CD4-positive, alpha-beta T cell treated with Interleukin-6 for 4 hours (primary cell): ENCODE data around the gene DLG4.

Experiments
- DNase-seq: peaks from one replicate; pipeline ENCODE4 v3.0.0-alpha.2; 2020; ENCODE audit warnings: mixed read lengths

The DLG4 gene

DNA sequence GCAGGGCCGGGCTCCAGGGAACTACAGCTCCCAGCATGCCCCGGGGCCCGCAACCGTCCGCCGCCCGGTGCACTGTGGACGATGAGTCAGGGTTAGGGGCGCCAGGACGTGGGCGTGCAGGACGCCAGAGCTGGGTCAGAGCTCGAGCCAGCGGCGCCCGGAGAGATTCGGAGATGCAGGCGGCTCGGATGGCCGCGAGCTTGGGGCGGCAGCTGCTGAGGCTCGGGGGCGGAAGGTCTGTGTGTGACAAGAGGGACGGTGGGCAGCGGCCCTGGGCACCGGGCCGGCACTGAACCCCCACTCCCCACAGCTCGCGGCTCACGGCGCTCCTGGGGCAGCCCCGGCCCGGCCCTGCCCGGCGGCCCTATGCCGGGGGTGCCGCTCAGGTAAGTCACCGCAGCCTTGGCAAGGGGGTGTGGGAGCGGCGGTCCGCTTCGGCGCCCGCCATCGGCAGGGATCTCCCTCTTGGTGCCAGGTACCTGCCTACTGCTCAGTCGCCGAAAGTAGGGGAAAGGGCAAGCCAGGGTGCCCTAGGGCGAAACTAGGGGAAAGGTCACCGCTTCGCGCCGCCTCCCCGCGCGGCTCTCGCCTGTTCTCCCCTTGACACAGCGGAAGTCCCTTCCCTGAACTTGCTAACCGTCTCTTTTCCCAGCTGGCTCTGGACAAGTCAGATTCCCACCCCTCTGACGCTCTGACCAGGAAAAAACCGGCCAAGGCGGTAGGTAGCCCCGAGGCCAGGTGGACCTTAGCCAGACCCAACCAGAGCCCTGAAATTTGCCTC lies at the start of gene DLG4, which contains the start of gene ACADVL:
DLG4 (minus strand) TSS at position 25 of the 781 bp plus-strand sequence.
ACADVL (plus strand) TSS at position 127 of the 781 bp plus-strand sequence; CDS start at position 174, 47 bp downstream.
- peak; percentile 85 for DNase-seq

DNA sequence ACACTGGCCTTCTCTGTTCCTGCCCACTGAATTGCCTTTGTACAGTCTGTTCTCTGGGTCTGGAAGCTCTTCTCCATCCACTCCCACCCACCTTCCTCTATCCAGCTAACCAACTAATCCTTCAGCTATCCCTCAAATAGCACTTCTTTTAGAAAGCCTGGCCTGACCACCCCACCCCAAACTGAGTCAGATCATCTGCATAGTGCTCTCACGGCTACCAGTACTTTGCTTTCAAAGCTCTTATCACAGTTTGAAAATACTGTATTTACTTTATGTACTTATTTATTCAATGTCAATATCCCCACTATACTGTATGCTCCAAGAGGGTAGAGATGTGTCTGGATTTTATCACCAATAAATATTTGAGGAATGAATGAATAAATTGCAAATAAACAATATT lies 47.1 kb upstream of the DLG4 start:
- DNase-seq, result no peak

GRCh38 chr17:7263801-7264078 lies 44.1 kb upstream of the DLG4 start:
- no peak for DNase-seq

DNA sequence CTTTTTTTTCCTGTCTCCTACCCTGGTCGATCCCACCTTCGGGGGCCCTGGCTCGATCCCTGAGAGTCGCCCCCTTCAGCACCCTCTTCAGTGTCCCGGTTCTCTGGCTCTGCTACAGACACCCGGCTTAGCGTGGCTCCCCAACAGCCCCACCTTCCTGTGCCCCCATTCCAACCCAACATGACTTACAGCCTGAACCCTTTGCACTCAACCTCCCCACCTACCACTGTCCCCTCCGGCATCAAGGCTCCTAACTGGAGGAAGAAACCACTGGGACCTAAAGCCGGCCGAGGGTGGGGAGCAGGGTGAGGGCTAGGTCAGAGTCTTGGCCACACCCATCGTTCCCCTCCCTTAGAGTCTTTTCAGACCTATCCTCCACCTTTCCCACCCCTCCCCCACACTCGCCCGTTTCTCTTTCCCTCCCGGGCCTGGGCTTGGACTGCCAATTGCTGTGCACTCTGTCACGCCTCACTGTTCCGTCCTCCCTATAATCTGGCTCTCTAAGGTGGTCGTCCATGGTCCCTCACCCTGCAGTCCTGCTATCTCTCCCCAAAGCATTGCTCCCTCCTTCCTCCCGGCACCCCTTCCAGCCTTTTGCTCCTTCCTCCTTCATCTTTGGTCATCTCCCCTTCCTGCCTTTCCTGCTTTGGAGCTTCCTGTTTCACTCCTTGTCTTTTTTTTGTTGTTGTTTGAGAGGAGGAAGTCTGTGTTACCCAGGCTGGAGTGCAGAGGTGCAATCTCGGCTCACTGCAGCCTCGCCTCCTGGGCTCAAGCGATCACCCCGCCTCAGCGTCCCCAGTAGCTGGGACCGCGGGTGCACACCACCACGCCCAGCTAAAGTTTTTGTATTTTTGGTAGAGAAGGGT lies 43.5 kb upstream of the DLG4 start:
- DNase-seq, result peak; percentile 23

GRCh38 chr17:7262192-7262934 lies 42.7 kb upstream of the DLG4 start, which contains the start of gene CLDN7:
TSS of gene CLDN7 (minus strand) at chr17:7262478. CDS start at chr17:7262043, 435 bp downstream.
- peak; percentile 24 for DNase-seq

DNA sequence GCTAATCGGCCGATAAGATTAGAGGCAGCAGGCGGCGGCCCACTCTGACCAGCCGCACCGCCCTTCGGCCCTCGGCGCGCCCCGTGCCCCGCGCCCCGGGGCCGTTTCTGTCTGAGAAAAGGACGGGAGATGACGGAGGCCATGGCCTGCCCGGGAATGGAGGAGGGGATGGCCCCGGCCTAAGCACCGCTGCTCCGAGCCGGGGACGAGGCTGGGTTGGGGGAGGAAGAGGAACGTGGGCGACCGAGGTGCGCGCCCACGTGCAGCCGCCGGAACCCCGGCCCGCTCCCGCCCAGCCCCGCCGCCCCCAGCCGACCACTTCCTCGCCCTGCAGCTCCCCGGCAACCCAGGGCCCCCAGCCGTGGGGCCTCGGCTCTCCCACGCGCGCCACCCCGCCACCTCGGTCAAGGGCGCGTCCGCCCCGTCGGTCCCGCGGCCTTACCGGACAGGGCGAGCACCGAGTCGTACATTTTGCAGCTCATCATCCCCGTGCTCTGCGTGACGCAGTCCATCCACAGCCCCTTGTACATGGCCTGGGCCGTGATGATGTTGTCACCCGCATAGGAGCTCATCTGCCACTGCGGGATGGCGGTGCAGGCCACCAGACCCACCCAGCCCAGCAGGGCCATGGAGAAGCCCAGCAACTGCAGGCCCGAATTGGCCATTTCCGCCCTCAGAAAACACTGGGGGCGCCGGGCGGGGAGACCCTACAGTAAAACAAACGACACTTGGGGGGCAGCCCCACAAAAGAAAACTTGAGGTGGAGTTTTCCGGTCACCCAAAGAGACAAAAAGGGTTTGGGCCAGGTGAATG lies 41.9 kb upstream of the DLG4 start:
- DNase-seq, result peak; percentile 50

DNA sequence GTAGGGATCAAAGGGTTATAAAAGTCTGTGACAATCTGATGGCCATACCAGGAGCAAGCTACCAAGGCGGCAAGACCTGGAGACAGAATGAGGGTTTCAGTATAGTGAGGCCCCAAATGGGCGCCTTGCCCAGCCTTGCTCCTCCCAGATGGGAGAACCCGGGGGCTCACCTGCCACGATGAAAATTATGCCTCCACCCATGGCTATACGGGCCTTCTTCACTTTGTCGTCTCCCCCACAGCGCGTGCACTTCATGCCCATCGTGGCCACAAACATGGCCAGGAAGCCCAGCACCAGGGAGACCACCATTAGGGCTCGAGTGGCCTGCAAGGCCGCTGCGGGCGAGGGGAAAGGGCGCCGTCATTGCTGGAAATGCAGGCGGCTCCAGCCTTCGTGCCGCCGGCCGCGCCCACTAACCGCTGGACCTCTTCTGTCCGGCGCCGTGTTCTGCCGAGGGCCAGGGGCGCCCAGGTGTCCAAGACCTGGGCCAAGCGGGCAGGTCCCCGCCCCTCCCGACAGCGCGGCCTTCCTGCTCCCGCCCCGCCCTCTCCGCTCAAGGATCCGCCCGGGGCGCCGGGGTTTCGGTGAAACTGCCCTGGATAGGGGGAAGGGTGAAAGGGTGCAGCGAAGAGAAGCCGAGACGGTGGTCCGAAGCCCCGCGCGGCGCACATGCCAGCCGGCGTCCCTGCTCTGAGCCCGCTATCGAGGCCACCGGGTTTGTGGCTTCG lies 41.2 kb upstream of the DLG4 start:
- DNase-seq, result peak; percentile 56

- DNase-seq, result no peak
Measured at GRCh38 chr17:7260151-7260550, 40.5 kb upstream of the DLG4 start.

- DNase-seq, result no peak
Measured at GRCh38 chr17:7259555-7259889, 39.9 kb upstream of the DLG4 start.

DNA sequence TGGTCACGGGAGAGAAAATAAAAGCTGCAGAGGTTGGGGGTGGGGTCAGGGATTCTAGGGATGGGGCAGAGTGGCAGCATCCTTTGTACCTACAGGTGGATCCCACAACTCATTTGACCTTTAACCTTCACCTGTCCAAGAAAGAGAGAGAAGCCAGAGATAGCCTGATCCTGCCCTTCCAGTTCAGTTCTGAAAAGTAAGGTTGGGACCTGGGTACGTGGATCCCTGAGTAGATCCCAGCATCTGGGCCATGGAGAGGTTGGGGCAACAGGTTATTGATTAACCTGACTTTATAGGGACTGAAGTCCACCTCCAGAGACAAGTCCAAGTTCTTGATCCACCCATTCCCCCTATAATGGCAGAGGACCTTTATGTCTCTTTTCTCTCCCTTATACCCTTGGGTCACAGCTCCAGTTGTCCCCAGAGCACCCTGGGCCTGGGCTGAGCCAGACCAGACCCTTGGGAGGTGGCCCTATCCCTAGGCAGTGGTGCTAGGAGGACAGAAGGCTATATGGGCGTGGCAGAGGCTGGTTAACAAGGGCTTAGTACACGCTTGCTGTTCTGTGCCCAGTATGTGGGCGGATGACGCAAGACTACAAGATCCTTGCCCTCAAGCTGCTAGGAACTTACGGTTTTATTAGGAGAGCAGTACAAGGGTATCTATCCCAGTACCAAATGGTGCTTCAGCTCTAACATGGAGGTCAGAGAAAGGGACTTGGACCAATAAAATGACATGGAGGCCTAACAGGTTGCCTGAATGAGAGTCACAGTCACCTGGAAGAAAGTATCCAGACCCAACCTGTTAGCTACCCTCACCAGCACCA lies 39.3 kb upstream of the DLG4 start:
- DNase-seq, result no peak

DNA sequence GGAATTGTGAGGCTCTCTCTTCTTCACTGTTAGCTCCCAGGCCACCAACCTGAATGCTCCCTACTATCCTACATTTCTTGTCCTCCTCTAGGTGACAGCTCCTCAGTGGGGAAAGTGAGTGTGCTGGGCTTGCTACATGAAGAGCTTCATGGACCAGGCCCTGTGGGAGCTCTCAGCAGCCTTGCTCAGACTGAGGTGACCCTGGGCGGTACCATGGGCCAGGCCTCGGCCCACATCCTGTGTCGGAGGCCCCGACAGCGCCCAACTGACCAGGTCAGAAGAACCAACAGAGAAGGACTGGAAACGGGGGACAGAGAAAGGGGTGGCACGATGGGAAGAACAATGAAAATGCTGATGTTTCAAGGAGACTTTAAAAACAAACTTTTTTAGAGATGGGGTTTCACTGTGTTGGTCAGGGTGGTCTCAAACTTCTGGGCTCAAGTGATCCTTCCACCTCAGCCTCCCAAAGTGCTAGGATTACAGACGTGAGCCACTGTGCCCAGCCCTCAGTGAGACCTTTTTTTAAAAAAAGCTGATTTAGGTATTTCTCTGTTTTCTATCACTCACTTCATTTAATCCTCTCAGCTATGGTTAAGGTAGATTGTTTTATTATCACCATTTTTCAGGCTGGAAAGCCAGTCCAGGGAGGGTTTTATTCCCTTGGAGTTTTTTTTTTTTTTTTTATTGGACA lies 37.3 kb upstream of the DLG4 start:
- DNase-seq, result no peak

GRCh38 chr17:7254511-7254910 lies 34.9 kb upstream of the DLG4 start:
- no peak for DNase-seq

- no peak for DNase-seq
Measured at GRCh38 chr17:7253082-7253481, 33.4 kb upstream of the DLG4 start.

DNA sequence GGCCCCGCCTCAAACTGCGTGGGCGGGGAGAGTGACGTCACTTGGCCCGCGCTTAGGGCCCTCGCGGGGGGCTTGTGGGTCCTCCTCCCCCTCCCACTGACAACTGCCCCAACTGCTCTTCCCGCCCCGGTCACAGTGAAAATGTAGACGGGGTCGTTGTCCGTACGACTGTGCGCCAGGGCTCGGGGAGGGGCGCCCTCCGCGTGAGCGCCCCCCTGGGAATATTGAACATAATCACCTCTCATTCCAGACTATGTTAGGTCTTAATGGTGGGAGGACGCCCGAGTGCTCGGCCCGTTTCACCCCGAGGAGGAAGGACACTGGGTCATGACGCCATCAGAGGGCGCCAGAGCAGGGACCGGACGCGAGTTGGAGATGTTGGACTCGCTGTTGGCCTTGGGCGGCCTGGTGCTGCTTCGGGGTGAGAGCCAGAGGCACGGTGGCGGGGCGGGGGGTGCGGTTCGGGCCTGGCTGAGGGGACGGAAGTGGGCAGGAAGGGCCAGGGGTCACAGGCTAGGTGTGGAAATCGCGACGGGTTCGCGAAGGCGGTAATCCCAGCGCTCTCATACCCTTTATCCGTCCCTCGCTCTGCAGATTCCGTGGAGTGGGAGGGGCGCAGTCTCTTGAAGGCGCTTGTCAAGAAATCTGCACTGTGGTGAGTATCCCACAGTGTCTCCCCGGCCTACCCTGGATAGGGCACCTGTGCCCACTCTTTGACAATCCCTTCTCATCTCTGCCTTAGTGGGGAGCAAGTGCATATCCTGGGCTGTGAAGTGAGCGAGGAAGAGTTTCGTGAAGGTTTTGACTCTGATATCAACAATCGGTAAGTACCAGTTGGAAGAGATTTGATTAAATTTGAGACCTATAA lies 32.8 kb upstream of the DLG4 start, which contains the start of gene ELP5:
ELP5 (plus strand) TSS at position 40 of the 868 bp plus-strand sequence; CDS start at position 376, 336 bp downstream.
- peak; percentile 87 for DNase-seq

DNA sequence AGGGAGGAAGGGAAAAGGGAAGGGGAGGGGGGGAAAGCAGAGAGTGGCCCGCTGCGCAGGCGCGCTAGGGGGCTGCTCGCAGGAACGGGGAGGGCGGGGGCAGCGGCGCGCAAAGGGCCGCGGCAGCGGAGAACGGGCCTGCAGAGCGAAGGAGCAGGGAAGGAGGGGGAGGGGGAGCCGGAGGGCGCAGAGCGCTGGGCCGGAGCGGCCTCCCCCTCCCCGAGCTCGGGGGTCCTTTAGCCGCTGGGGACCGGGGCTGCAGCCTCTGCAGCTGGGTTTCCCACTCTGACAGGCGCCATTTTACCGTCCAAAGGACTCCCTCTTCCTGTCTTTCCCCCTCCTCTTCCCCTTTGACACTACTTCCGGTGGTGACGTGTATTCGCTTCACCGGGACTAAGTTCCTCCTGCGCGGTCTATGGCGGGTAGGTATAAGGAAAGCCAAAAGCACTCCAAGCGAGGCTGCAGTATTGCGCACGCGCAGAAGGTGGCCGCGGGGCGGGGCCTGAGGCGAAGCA lies 32.1 kb upstream of the DLG4 start, which contains the start of gene CTDNEP1:
CTDNEP1 (minus strand) TSS at position 74 of the 515 bp plus-strand sequence. CDS start 438 bp downstream, outside the sequence.
- DNase-seq, result peak; percentile 97

GRCh38 chr17:7250695-7251627 lies 31.3 kb upstream of the DLG4 start:
- DNase-seq, result no peak

- no peak for DNase-seq
Measured at GRCh38 chr17:7249830-7250229, 30.2 kb upstream of the DLG4 start.
